GM23248 (cell line): ENCODE data around the gene CMTM5.

Experiments used
- EZH2 ChIP-seq: fragments of 200-600 bp; sonication (generic); IDR thresholded peaks from 2 replicates; pipeline ENCODE4 v1.6.1; 2018; ENCODE audit warnings: antibody characterized with exemption, mild to moderate bottlenecking; ENCODE audit not compliant: insufficient read depth, poor library complexity, severe bottlenecking
- EZH2phosphoT487 ChIP-seq: fragments of 200-600 bp; sonication (generic); IDR thresholded peaks from 2 replicates; pipeline ENCODE4 v1.6.1; 2018; ENCODE audit warnings: antibody characterized with exemption, moderate library complexity, mild to moderate bottlenecking, low read depth; ENCODE audit not compliant: insufficient read depth

GRCh38 chr14:23351681-23352505 is 25.0 kb upstream of the CMTM5 start:
- TF ChIP-seq EZH2 (no peak), EZH2phosphoT487 (no peak)
